Measurements from ENCODE around the gene BIRC6. TPM values are rescaled to one million over a fixed set of nuclear protein-coding genes. Genes with fewer than 3 reads are reported as not detected.

Gene BIRC6
- total and polyA plus RNA-seq, 12 donors = 14.2 to 165 (median 80.7) TPM

GRCh38 chr2:32402091-32402490, 45.3 kb downstream of the BIRC6 start:
- no peak for TF ChIP-seq CTCF (IDR thresholded peaks at IDR 0.05)
- TF ChIP-seq POLR2A (IDR thresholded peaks at IDR 0.05) = no peak
- H3K27me3 ChIP-seq = no peaks in the 10 kb centered on the region
- H3K4me1 ChIP-seq (replicated peaks in 1 of 2) = no peaks in the 10 kb centered on the region
- no peak overlapping the region for H3K27ac ChIP-seq
- no peak overlapping the region for H3K4me3 ChIP-seq
- intact Hi-C loops (cut with DNase I) = no loop called here
- no peaks in the 10 kb centered on the region for H3K9me3 ChIP-seq (replicated peaks in 1 of 3)
- DNase-seq = no peak
- peaks cover 0 to 43% of the 10 kb centered on the region in 2 donors for H3K36me3 ChIP-seq (replicated peaks in 1 of 2)

- TF ChIP-seq POLR2A (IDR thresholded peaks at IDR 0.05) (no peak), CTCF (IDR thresholded peaks at IDR 0.05) (no peak)
These were observed 47.0 kb downstream of the BIRC6 start for GRCh38 chr2:32403782-32404181.

GRCh38 chr2:32404691-32405090, 47.9 kb downstream of the BIRC6 start:
- H3K9me3 ChIP-seq (replicated peaks in 1 of 3) = no peaks in the 10 kb centered on the region
- H3K27ac ChIP-seq = no peak overlapping the region
- no peaks in the 10 kb centered on the region for H3K27me3 ChIP-seq
- H3K4me3 ChIP-seq = no peak overlapping the region
- no peaks in the 10 kb centered on the region for H3K4me1 ChIP-seq (replicated peaks in 1 of 2)
- H3K36me3 ChIP-seq (replicated peaks in 1 of 2) = peaks cover 0 to 50% of the 10 kb centered on the region in 2 donors
- DNase-seq = no peak
- intact Hi-C loops (cut with DNase I) = no loop called here
- TF ChIP-seq POLR2A (IDR thresholded peaks at IDR 0.05) (no peak), CTCF (IDR thresholded peaks at IDR 0.05) (no peak)
- 93 to 97% (median 95%) methylated on average over 3 of the region's 3 CpGs for WGBS, 4 donors

More at GRCh38 chr2:32403782-32404181, 47.0 kb downstream of the BIRC6 start:
- no peak overlapping the region for H3K27ac ChIP-seq
- no peaks in the 10 kb centered on the region for H3K4me1 ChIP-seq (replicated peaks in 1 of 2)
- no peaks in the 10 kb centered on the region for H3K9me3 ChIP-seq (replicated peaks in 1 of 3)
- no peak for DNase-seq
- no peak overlapping the region for H3K4me3 ChIP-seq
- 92 to 98% (median 96%) methylated on average over 5 of the region's 5 CpGs for WGBS, 4 donors
- H3K27me3 ChIP-seq = no peaks in the 10 kb centered on the region
- intact Hi-C loops (cut with DNase I) = no loop called here
- H3K36me3 ChIP-seq (replicated peaks in 1 of 2) = peaks cover 0 to 51% of the 10 kb centered on the region in 2 donors

- Histone ChIP-seq H3K36me3 (replicated peaks in 1 of 2) (peaks cover 0 to 24% of the 10 kb centered on the region in 2 donors), H3K27me3 (no peaks in the 10 kb centered on the region), H3K4me3 (no peak overlapping the region), H3K9me3 (replicated peaks in 1 of 3) (no peaks in the 10 kb centered on the region), H3K27ac (no peak overlapping the region), H3K4me1 (replicated peaks in 1 of 2) (peaks cover 11 to 39% of the 10 kb centered on the region in 2 donors)
- intact Hi-C loops (cut with DNase I) = no loop called here
- no peak for DNase-seq
- 73 to 96% (median 88%) methylated on average over 1 of the region's 1 CpG for WGBS, 4 donors
- TF ChIP-seq CTCF (IDR thresholded peaks at IDR 0.05) (no peak), POLR2A (IDR thresholded peaks at IDR 0.05) (no peak)
These were observed 59.7 kb downstream of the BIRC6 start for GRCh38 chr2:32416519-32416918.

Measured in adrenal gland (tissue), 12 donors.